GM12891 (cell line): ENCODE measurements around the gene CACHD1.

Experiments used
- DNase-seq: peaks from one replicate; pipeline ENCODE4 v3.0.0; 2011; ENCODE audit warnings: low spot score; ENCODE audit not compliant: insufficient read length
- FAIRE-seq: peaks from 2 replicates; lab custom pipeline; 2011; peaks lifted over from hg19 to GRCh38; lab: Jason Lieb, UNC
- PAX5 ChIP-seq: IDR thresholded peaks from 2 replicates; pipeline ENCODE4 v1.6.1; 2011; ENCODE audit warnings: low read length, moderate library complexity, mild to moderate bottlenecking; ENCODE audit not compliant: insufficient read depth, severe bottlenecking
- POLR2A ChIP-seq: IDR thresholded peaks from 2 replicates; pipeline ENCODE4 v1.6.1; 2011; ENCODE audit warnings: low read depth, low read length, control low read depth
- POLR2AphosphoS5 ChIP-seq: IDR thresholded peaks from 2 replicates; pipeline ENCODE4 v1.6.1; 2011; ENCODE audit warnings: low read depth, low read length, control low read depth
- POU2F2 ChIP-seq: IDR thresholded peaks from 2 replicates; pipeline ENCODE4 v1.6.1; 2011; ENCODE audit warnings: low read depth, mild to moderate bottlenecking, control low read depth, low read length, moderate library complexity
- SPI1 ChIP-seq: IDR thresholded peaks from 2 replicates; pipeline ENCODE4 v1.6.1; 2011; ENCODE audit warnings: low read depth, low read length, control low read depth
- TAF1 ChIP-seq: IDR thresholded peaks from 2 replicates; pipeline ENCODE4 v1.6.1; 2011; ENCODE audit warnings: low read depth, low read length, control low read depth

Gene CACHD1

DNA sequence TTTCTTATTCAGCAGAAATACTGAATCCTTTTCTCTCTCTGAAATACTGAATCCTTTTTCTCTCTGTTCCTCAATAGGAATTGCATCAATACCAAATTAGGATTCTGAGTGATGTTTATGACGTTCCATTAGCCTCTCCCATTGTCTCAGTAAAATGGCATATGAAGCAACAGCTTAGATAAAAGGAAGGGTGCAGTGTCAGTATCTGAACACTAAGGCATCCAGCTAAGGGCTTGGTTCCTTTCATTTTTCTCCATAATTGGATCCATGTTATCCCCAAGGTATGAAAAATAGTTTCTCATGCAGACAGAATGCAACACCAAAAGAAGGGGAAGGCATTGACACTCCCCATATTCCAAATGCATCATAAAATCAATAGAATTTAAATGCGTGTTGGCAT is 213.5 kb downstream of the CACHD1 start:
- FAIRE-seq, result no peak
- TF ChIP-seq PAX5 (no peak), POLR2AphosphoS5 (no peak), TAF1 (no peak), POU2F2 (no peak), POLR2A (no peak), SPI1 (no peak)
- no peak for DNase-seq

DNA sequence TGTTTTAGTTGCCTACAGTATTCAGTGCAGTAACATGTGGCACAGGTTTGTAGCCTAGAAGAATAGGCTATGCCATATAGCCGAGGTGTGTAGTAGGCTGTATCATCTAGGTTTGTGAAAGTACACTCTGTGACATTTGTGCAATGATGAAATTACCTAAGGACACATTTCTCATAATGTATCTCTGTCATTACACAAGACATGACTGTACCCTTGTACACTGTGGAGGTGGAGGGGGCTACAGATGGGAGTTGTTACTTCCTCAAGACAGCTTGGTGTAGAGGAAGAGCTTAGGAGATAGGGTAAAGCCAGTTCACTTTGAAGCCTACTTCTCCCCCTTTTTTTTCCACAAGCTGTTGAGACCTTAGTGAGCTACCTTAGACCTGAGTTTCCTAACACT is 215.3 kb downstream of the CACHD1 start:
- DNase-seq, result no peak
- no peak for TF ChIP-seq POLR2A
- TF ChIP-seq PAX5, result no peak
- no peak for TF ChIP-seq POU2F2
- TF ChIP-seq TAF1, result no peak
- no peak for TF ChIP-seq POLR2AphosphoS5
- no peak for TF ChIP-seq SPI1
- no peak for FAIRE-seq

GRCh38 chr1:64685765-64686341 is 215.9 kb downstream of the CACHD1 start:
- FAIRE-seq, result no peak
- TF ChIP-seq SPI1 (no peak), POU2F2 (no peak), PAX5 (no peak), POLR2AphosphoS5 (no peak), TAF1 (no peak)
- no peak for DNase-seq

GRCh38 chr1:64686828-64687724 is 217.1 kb downstream of the CACHD1 start:
- FAIRE-seq (peak; percentile 13), DNase-seq (peak; percentile 21)
- TF ChIP-seq TAF1, result no peak
- no peak for TF ChIP-seq POLR2AphosphoS5
- TF ChIP-seq POLR2A, result no peak
- no peak for TF ChIP-seq SPI1
- TF ChIP-seq POU2F2, result no peak
- no peak for TF ChIP-seq PAX5

- DNase-seq, result no peak
Measured at GRCh38 chr1:64687725-64688327, 217.9 kb downstream of the CACHD1 start.

DNA sequence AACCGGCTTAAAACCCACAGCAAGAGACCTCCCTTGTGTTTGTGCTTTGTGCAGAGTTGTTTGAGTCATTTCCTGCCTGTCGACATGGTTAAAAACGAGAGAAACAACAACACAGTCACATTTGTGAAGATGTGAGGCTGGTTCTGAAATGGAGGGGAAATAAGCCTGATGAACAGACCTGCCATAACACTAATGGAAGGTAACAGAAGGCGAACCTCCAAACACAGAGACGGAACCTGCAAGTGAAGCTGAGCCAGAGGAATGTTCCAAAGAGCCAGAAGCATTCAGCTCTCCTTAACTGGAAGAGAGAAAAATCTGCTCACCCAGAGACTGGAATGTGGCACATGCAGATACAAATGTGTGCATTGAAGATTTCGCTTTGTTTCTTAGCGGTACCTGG is 221.7 kb downstream of the CACHD1 start:
- no peak for FAIRE-seq
- no peak for DNase-seq
- TF ChIP-seq PAX5 (no peak), POLR2AphosphoS5 (no peak), TAF1 (no peak)

More at GRCh38 chr1:64687725-64688327, 217.9 kb downstream of the CACHD1 start:
- FAIRE-seq, result no peak
- TF ChIP-seq SPI1 (no peak), POLR2AphosphoS5 (no peak), TAF1 (no peak), POU2F2 (no peak), POLR2A (no peak), PAX5 (no peak)

GRCh38 chr1:64692911-64693310 is 223.0 kb downstream of the CACHD1 start:
- no peak for DNase-seq
- no peak for TF ChIP-seq POLR2AphosphoS5
- no peak for TF ChIP-seq SPI1
- no peak for TF ChIP-seq POLR2A
- TF ChIP-seq PAX5, result no peak
- no peak for TF ChIP-seq TAF1
- TF ChIP-seq POU2F2, result no peak
- FAIRE-seq, result no peak

GRCh38 chr1:64693406-64693805 is 223.5 kb downstream of the CACHD1 start:
- FAIRE-seq, result no peak

DNA sequence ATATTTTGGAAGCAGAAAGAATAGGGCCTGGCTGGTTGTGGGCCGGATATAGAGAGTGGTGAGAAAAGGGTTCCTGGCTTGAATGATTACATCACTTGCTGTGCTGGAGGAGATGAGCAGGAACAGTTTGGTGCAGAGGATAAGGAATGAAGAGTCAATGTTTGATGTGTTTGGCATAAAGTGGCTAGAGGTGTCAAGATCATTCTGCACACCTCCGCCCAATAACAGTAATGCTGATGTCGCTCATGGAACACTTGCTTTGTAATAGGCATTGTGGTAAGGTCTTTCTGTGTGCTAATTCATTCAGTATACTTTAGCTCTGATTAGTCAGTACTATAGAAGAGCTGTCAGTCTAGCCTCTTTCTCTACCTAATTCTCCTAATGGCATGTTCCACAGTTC is 226.9 kb downstream of the CACHD1 start:
- TF ChIP-seq PAX5 (no peak), SPI1 (no peak), POLR2AphosphoS5 (no peak), TAF1 (no peak), POLR2A (no peak), POU2F2 (no peak)
- FAIRE-seq (no peak), DNase-seq (no peak)

More at GRCh38 chr1:64693406-64693805, 223.5 kb downstream of the CACHD1 start:
- TF ChIP-seq POLR2A (no peak), POLR2AphosphoS5 (no peak), PAX5 (no peak), SPI1 (no peak), TAF1 (no peak), POU2F2 (no peak)
- no peak for DNase-seq

DNA sequence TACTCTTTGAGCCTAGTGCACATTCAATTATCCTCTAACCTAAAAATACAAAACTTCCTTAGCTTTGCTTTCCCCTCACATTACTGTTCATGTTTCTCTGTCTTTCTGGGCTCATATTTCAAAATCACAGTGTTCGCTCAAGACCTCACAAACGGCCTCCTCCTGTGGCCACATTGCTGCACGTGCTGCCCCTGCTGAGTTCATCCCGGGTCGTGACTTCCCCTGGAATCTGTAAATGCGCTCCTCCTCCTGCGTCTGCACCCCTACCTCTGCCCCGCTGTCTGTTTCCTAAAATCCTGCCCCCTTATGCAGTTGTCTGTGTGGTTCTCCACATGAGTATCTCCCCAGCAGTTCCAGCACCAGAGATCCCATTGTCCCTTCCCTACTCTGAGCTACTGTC is 229.4 kb downstream of the CACHD1 start:
- TF ChIP-seq TAF1 (no peak), POLR2A (no peak), SPI1 (no peak), POLR2AphosphoS5 (no peak), POU2F2 (no peak)
- no peak for FAIRE-seq
- DNase-seq, result no peak
